IMR-90 (cell line): ENCODE data around the gene C13orf42. TPM values are rescaled to one million over a fixed set of nuclear protein-coding genes. Genes with fewer than 3 reads are reported as not detected.

Source experiments
- ATAC-seq: fragments of 200-7000 bp; cut with Tn5 transposase; 2 replicates; pipeline ENCODE4 v1.9.1; 2020; ENCODE audit warnings: low read depth, mild to moderate bottlenecking, moderate library complexity
- BruUV-seq: library from RNA; stranded (reverse); fragments of 400-500 nt; replicated peaks from 2 replicates; lab custom pipeline; 2021; lab: Mats Ljungman, UMichigan
- CTCF ChIA-PET: fragments of 300-600 bp; formaldehyde crosslinking; extraction: SDS; loops from one replicate; lab custom pipeline; 2021; ENCODE audit warnings: antibody characterized with exemption; lab: Yijun Ruan, JAX
- POLR2A ChIA-PET: fragments of 300-600 bp; sonication (Branson Sonifier 250); formaldehyde crosslinking; loops from one replicate; lab custom pipeline; 2022; ENCODE audit warnings: antibody characterized with exemption; ENCODE audit not compliant: unreplicated experiment; lab: Charles Lee
- DNase-seq: peaks from one replicate; pipeline ENCODE4 v3.0.0; 2013
- H2AFZ ChIP-seq: replicated peaks from 2 replicates; pipeline ENCODE3; 2013; ENCODE audit warnings: low read length, mild to moderate bottlenecking; ENCODE audit not compliant: poor library complexity
- H2AK5ac ChIP-seq: 2 replicates; pipeline ENCODE4 v1.6.1; 2013; ENCODE audit warnings: low read depth, low read length, inconsistent platforms
- H2AK9ac ChIP-seq: replicated peaks from 2 replicates; pipeline ENCODE3; 2013; ENCODE audit warnings: mild to moderate bottlenecking, low read depth, low read length, moderate library complexity; ENCODE audit not compliant: poor library complexity
- H2BK120ac ChIP-seq: 2 replicates; pipeline ENCODE4 v1.6.1; 2013; ENCODE audit warnings: low read depth, low read length, inconsistent platforms
- H2BK15ac ChIP-seq: 3 replicates; pipeline ENCODE4 v1.6.1; 2013; ENCODE audit warnings: low read depth, low read length, inconsistent platforms
- H2BK20ac ChIP-seq: 2 replicates; pipeline ENCODE4 v1.6.1; 2013; ENCODE audit warnings: low read depth, mild to moderate bottlenecking, inconsistent platforms, low read length, moderate library complexity
- H2BK5ac ChIP-seq: 2 replicates; pipeline ENCODE4 v1.6.1; 2013; ENCODE audit warnings: mild to moderate bottlenecking, low read depth, low read length, inconsistent platforms; ENCODE audit not compliant: poor library complexity, severe bottlenecking
- H3K14ac ChIP-seq: replicated peaks from 2 replicates; pipeline ENCODE4 v1.6.1; 2013; ENCODE audit warnings: low read depth, low read length, inconsistent platforms
- H3K18ac ChIP-seq: 2 replicates; pipeline ENCODE4 v1.6.1; 2013; ENCODE audit warnings: low read depth, low read length, control low read depth
- H3K23ac ChIP-seq: 2 replicates; pipeline ENCODE4 v1.6.1; 2013; ENCODE audit warnings: low read depth, low read length, inconsistent platforms
- H3K27ac ChIP-seq: 2 replicates; pipeline ENCODE4 v1.5.1; 2013; ENCODE audit warnings: mild to moderate bottlenecking, control low read depth, low read length; ENCODE audit not compliant: insufficient read depth
- H3K27me3 ChIP-seq: 2 replicates; pipeline ENCODE4 v1.6.1; 2013; ENCODE audit warnings: low read length; ENCODE audit not compliant: control insufficient read depth, insufficient read depth
- H3K36me3 ChIP-seq: 2 replicates; pipeline ENCODE4 v1.6.1; 2013; ENCODE audit warnings: low read length, mixed read lengths; ENCODE audit not compliant: control insufficient read depth, insufficient read depth
- H3K4ac ChIP-seq: 2 replicates; pipeline ENCODE4 v1.6.1; 2013; ENCODE audit warnings: low read depth, low read length, inconsistent platforms
- H3K4me1 ChIP-seq: 2 replicates; pipeline ENCODE4 v1.6.1; 2013; ENCODE audit warnings: low read length, mixed read lengths; ENCODE audit not compliant: control insufficient read depth, insufficient read depth
- H3K4me2 ChIP-seq: 2 replicates; pipeline ENCODE4 v1.6.1; 2013; ENCODE audit warnings: low read depth, mild to moderate bottlenecking, control low read depth, low read length, moderate library complexity
- H3K4me3 ChIP-seq: 2 replicates; pipeline ENCODE4 v1.5.1; 2013; ENCODE audit warnings: low read depth, mild to moderate bottlenecking, control low read depth, low read length, moderate library complexity; ENCODE audit not compliant: insufficient read depth
- H3K56ac ChIP-seq: 2 replicates; pipeline ENCODE4 v1.6.1; 2013; ENCODE audit warnings: low read length, inconsistent platforms; ENCODE audit not compliant: insufficient read depth; ENCODE audit errors: extremely low read depth
- H3K79me1 ChIP-seq, 2 experiments: 2 replicates each; pipeline ENCODE4 v1.6.1; 2013; ENCODE audit warnings: low read length in 2 of 2, inconsistent platforms in 1 of 2, low read depth in 1 of 2
- H3K9ac ChIP-seq: 2 replicates; pipeline ENCODE4 v1.6.1; 2013; ENCODE audit warnings: low read depth, low read length, control low read depth
- H3K9me1 ChIP-seq: 2 replicates; pipeline ENCODE4 v1.6.1; 2013; ENCODE audit warnings: low read length, inconsistent platforms; ENCODE audit not compliant: insufficient read depth
- H3K9me3 ChIP-seq: 2 replicates; pipeline ENCODE4 v1.6.1; 2013; ENCODE audit warnings: low read length; ENCODE audit not compliant: control insufficient read depth, insufficient read depth
- H4K20me1 ChIP-seq: 2 replicates; pipeline ENCODE4 v1.6.1; 2013; ENCODE audit warnings: low read length, inconsistent platforms; ENCODE audit not compliant: insufficient read depth
- H4K5ac ChIP-seq: 2 replicates; pipeline ENCODE4 v1.6.1; 2013; ENCODE audit warnings: mild to moderate bottlenecking, low read depth, low read length, control low read depth
- H4K8ac ChIP-seq, 2 experiments: 2 replicates each; pipeline ENCODE4 v1.6.1; 2013; ENCODE audit warnings: low read depth in 2 of 2, low read length in 2 of 2, control low read depth in 1 of 2, inconsistent platforms in 1 of 2
- H4K91ac ChIP-seq: 2 replicates; pipeline ENCODE4 v1.6.1; 2013; ENCODE audit warnings: low read depth, low read length, inconsistent platforms; ENCODE audit not compliant: insufficient read depth
- BHLHE40 ChIP-seq: fragments of 150-350 bp; IDR thresholded peaks from 2 replicates; pipeline ENCODE4 v1.6.1; 2016; ENCODE audit warnings: mild to moderate bottlenecking, low read depth, low read length
- CEBPB ChIP-seq: IDR thresholded peaks from 2 replicates; pipeline ENCODE4 v1.6.1; 2012; ENCODE audit warnings: low read depth, low read length, improper control_type of control experiment
- CHD1 ChIP-seq: IDR thresholded peaks from 2 replicates; pipeline ENCODE4 v1.6.1; 2012; ENCODE audit warnings: low read depth, low read length, improper control_type of control experiment
- ELK1 ChIP-seq: fragments of 150-350 bp; IDR thresholded peaks from 2 replicates; pipeline ENCODE4 v1.6.1; 2016; ENCODE audit warnings: low read depth, mild to moderate bottlenecking, low read length, moderate library complexity, borderline replicate concordance
- FOS ChIP-seq: fragments of 150-350 bp; IDR thresholded peaks from 2 replicates; pipeline ENCODE4 v1.6.1; 2016; ENCODE audit warnings: low read depth, low read length
- MAFK ChIP-seq: IDR thresholded peaks from 2 replicates; pipeline ENCODE4 v1.6.1; 2012; ENCODE audit warnings: low read depth, low read length, improper control_type of control experiment
- MAZ ChIP-seq: IDR thresholded peaks from 2 replicates; pipeline ENCODE4 v1.6.1; 2012; ENCODE audit warnings: low read depth, mild to moderate bottlenecking, low read length, improper control_type of control experiment, moderate library complexity, borderline replicate concordance
- MXI1 ChIP-seq: IDR thresholded peaks from 2 replicates; pipeline ENCODE4 v1.6.1; 2012; ENCODE audit warnings: low read depth, mild to moderate bottlenecking, low read length, moderate library complexity, borderline replicate concordance
- NFE2L2 ChIP-seq: fragments of 150-350 bp; IDR thresholded peaks from 2 replicates; pipeline ENCODE4 v1.6.1; 2016; ENCODE audit warnings: low read depth, mild to moderate bottlenecking, low read length
- POLR2A ChIP-seq: IDR thresholded peaks from 2 replicates; pipeline ENCODE4 v1.6.1; 2012; ENCODE audit warnings: mild to moderate bottlenecking, low read depth, low read length
- RAD21 ChIP-seq: IDR thresholded peaks from 2 replicates; pipeline ENCODE4 v1.6.1; 2012; ENCODE audit warnings: low read length, improper control_type of control experiment
- RCOR1 ChIP-seq: IDR thresholded peaks from 2 replicates; pipeline ENCODE4 v1.6.1; 2012; ENCODE audit warnings: mild to moderate bottlenecking, low read length, improper control_type of control experiment; ENCODE audit not compliant: insufficient replicate concordance
- RFX5 ChIP-seq: IDR thresholded peaks from 2 replicates; pipeline ENCODE4 v1.8.0; 2012; ENCODE audit warnings: low read depth, mild to moderate bottlenecking, low read length, moderate library complexity
- SMC3 ChIP-seq: fragments of 150-350 bp; IDR thresholded peaks from 2 replicates; pipeline ENCODE4 v1.6.1; 2016; ENCODE audit warnings: low read depth, mild to moderate bottlenecking, antibody characterized with exemption, low read length, moderate library complexity
- USF2 ChIP-seq: fragments of 150-350 bp; IDR thresholded peaks from 2 replicates; pipeline ENCODE4 v1.6.1; 2017; ENCODE audit warnings: mild to moderate bottlenecking, antibody characterized with exemption, low read length, low read depth
- WGBS, 2 experiments: methylation state at CpG; one replicate each; pipeline versions ENCODE4 v1.1.5 to v1.1.7; 2013; ENCODE audit warnings: missing lambda C conversion rate in 2 of 2; ENCODE audit not compliant: insufficient read length in 1 of 2; ENCODE audit errors: extremely low coverage in 2 of 2; 5-methylcytosine and 5-hydroxymethylcytosine counted together
- dilution Hi-C: fragments of 300-500 bp; cut with HindIII; formaldehyde crosslinking; loops from one replicate; pipeline ENCODE4 v1.14.3; 2018; ENCODE audit warnings: low sequenced_read_pairs; ENCODE audit not compliant: unreplicated experiment
- in situ Hi-C: fragments of 300-500 bp; cut with MboI; formaldehyde crosslinking; loops from 3 replicates; pipeline ENCODE4 v1.14.3; 2019; ENCODE audit warnings: low sequenced_read_pairs, inconsistent platforms, mixed read lengths
- intact Hi-C: fragments of 100-400 bp; cut with micrococcal nuclease; formaldehyde crosslinking; loops from 2 replicates; pipeline ENCODE4 v1.10.0; 2022
- polyA plus RNA-seq, 3 experiments: library from polyadenylated mRNA; depleted of rRNA; stranded (reverse); fragments of >200 nt; gene quantifications; 2 replicates each; pipeline ENCODE4 v1.2.3, GENCODE V29; 2012; ENCODE audit warnings: low replicate concordance in 1 of 3
- total RNA-seq: library from RNA; depleted of rRNA; stranded (reverse); fragments of >200 nt; gene quantifications from 2 replicates; pipeline ENCODE4 v1.2.3, GENCODE V29; 2012
- TF ChIP-seq, protein P1 (sequence below): conservative IDR thresholded peaks from 2 replicates; pipeline ENCODE4 v1.5.1; 2012; ENCODE audit warnings: mild to moderate bottlenecking, low read depth, low read length, improper control_type of control experiment

C13orf42 gene
- total and polyA plus RNA-seq, 2 of the 4 experiments (the other 2 are of a cell fraction): not detected

- ATAC-seq (no peak), DNase-seq (no peak)
- no peak overlapping the region for H3K23ac ChIP-seq
- no peak overlapping the region for H3K18ac ChIP-seq
- H3K4me1 ChIP-seq: no peaks in the 10 kb centered on the region
- no peak overlapping the region for H4K91ac ChIP-seq
- H3K4me2 ChIP-seq: no peak overlapping the region
- H3K9me3 ChIP-seq: no peaks in the 10 kb centered on the region
- no peaks in the 10 kb centered on the region for H3K36me3 ChIP-seq
- intact Hi-C loops: no loop called here
- no CpG with 5 or more reads among the region's 6 CpGs for WGBS, 2 experiments
- POLR2A ChIA-PET: no interaction called here
- H3K27me3 ChIP-seq: peaks cover 23% of the 10 kb centered on the region
- no peak overlapping the region for H2AFZ ChIP-seq
- no peak overlapping the region for H3K4ac ChIP-seq
- TF ChIP-seq NFE2L2 (no peak), ELK1 (no peak), FOS (no peak), RFX5 (no peak), POLR2A (no peak), MAFK (no peak), CHD1 (no peak), SMC3 (no peak), MAZ (no peak), RAD21 (no peak), MXI1 (no peak), BHLHE40 (no peak), RCOR1 (no peak), CEBPB (no peak), USF2 (no peak)
- TF ChIP-seq, protein P1, sequence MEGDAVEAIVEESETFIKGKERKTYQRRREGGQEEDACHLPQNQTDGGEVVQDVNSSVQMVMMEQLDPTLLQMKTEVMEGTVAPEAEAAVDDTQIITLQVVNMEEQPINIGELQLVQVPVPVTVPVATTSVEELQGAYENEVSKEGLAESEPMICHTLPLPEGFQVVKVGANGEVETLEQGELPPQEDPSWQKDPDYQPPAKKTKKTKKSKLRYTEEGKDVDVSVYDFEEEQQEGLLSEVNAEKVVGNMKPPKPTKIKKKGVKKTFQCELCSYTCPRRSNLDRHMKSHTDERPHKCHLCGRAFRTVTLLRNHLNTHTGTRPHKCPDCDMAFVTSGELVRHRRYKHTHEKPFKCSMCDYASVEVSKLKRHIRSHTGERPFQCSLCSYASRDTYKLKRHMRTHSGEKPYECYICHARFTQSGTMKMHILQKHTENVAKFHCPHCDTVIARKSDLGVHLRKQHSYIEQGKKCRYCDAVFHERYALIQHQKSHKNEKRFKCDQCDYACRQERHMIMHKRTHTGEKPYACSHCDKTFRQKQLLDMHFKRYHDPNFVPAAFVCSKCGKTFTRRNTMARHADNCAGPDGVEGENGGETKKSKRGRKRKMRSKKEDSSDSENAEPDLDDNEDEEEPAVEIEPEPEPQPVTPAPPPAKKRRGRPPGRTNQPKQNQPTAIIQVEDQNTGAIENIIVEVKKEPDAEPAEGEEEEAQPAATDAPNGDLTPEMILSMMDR: no peak
- in situ Hi-C loops: loop anchor here (25.0 kb wide), 1 partner anchor 1396 kb away; no protein-coding TSS in a partner anchor
- H3K14ac ChIP-seq: no peak overlapping the region
- H3K4me3 ChIP-seq: no peak overlapping the region
- dilution Hi-C loops: no loop called here
- no peak overlapping the region for H4K8ac ChIP-seq
- no peak overlapping the region for H2AK9ac ChIP-seq
- no peak overlapping the region for H3K9ac ChIP-seq
- no peak overlapping the region for H2BK5ac ChIP-seq
- no peak overlapping the region for H2BK15ac ChIP-seq
- no peak overlapping the region for H2BK120ac ChIP-seq
- CTCF ChIA-PET: interaction anchor here (0.6 kb wide), 2 partner anchors 50 to 508 kb away, joined by 3 read pairs; no protein-coding TSS in a partner anchor
- no peaks in the 10 kb centered on the region for H4K20me1 ChIP-seq
- no peak overlapping the region for H4K5ac ChIP-seq
- H3K27ac ChIP-seq: no peak overlapping the region
- no peak overlapping the region for H2AK5ac ChIP-seq
- no peak overlapping the region for H3K56ac ChIP-seq
- no TSS peak for BruUV-seq
- no peaks in the 10 kb centered on the region for H3K9me1 ChIP-seq
- H3K79me1 ChIP-seq: no peaks in the 10 kb centered on the region
- no peak overlapping the region for H2BK20ac ChIP-seq
These were observed 52.5 kb downstream of the C13orf42 start for GRCh38 chr13:51058461-51059167.
